Large intestine (tissue), 3 donors: ENCODE measurements around the gene CAMK2B. TPM values are rescaled to one million over a fixed set of nuclear protein-coding genes. Genes with fewer than 3 reads are reported as not detected.

ENCODE experiments used
- DNase-seq, 2 donors: peaks; one replicate each; pipeline versions ENCODE4 v3.0.0 to v3.0.0-alpha.2; 2013
- H3K27ac ChIP-seq: one replicate; pipeline ENCODE4 v1.5.1; 2013; ENCODE audit warnings: low read length
- H3K27me3 ChIP-seq: 2 replicates; pipeline ENCODE4 v1.6.1; 2013; ENCODE audit warnings: low read length; ENCODE audit not compliant: control insufficient read depth, insufficient read depth
- H3K36me3 ChIP-seq: 2 replicates; pipeline ENCODE4 v1.6.1; 2013; ENCODE audit warnings: low read length; ENCODE audit not compliant: control insufficient read depth, insufficient read depth
- H3K4me1 ChIP-seq: one replicate; pipeline ENCODE4 v1.6.1; 2013; ENCODE audit warnings: low read length; ENCODE audit not compliant: control insufficient read depth, insufficient read depth
- H3K4me3 ChIP-seq: one replicate; pipeline ENCODE4 v1.5.1; 2013; ENCODE audit warnings: low read length
- H3K9me3 ChIP-seq: one replicate; pipeline ENCODE4 v1.6.1; 2013; ENCODE audit warnings: mild to moderate bottlenecking, low read depth, low read length, moderate library complexity; ENCODE audit not compliant: control insufficient read depth
- WGBS: methylation state at CpG from one replicate; pipeline ENCODE4 v1.1.5; 2013; ENCODE audit warnings: low lambda C conversion rate; ENCODE audit not compliant: insufficient coverage; 5-methylcytosine and 5-hydroxymethylcytosine counted together
- polyA plus RNA-seq: library from polyadenylated mRNA; unstranded; fragments of 120-200 nt; gene quantifications from one replicate; pipeline ENCODE4 v1.2.1, GENCODE V29; 2013

CAMK2B gene
- polyA plus RNA-seq, 1 donor, result 4.4 TPM

GRCh38 chr7:44292876-44293560, 32.4 kb downstream of the CAMK2B start:
- Histone ChIP-seq H3K36me3 (no peaks in the 10 kb centered on the region), H3K9me3 (no peaks in the 10 kb centered on the region), H3K27me3 (peaks cover 40% of the 10 kb centered on the region), H3K27ac (no peak overlapping the region), H3K4me1 (no peaks in the 10 kb centered on the region), H3K4me3 (no peak overlapping the region)
- no peak for DNase-seq
- whole genome bisulfite sequencing, result no CpG with 5 or more reads among the region's 13 CpGs

DNA sequence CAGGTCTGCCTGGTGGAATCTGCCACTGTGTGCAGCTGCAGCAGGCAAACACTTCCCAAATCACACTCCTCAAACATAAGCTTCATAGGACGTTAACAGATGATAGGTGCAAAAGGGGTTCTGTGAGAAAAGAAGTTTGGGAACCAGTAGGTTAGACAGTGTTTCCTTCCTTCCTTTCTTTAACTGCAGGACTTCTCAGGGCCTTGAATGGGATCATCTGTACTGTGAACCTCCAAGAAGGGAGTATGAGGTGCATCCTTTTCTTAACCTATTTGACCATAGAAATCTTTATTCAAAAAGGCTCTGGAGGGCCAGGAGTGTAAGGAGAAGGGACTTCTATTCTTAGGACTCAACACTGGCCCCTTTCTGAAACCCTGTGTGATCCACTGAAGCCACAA, 33.0 kb downstream of the CAMK2B start:
- no peak for DNase-seq
- no peaks in the 10 kb centered on the region for H3K9me3 ChIP-seq

DNA sequence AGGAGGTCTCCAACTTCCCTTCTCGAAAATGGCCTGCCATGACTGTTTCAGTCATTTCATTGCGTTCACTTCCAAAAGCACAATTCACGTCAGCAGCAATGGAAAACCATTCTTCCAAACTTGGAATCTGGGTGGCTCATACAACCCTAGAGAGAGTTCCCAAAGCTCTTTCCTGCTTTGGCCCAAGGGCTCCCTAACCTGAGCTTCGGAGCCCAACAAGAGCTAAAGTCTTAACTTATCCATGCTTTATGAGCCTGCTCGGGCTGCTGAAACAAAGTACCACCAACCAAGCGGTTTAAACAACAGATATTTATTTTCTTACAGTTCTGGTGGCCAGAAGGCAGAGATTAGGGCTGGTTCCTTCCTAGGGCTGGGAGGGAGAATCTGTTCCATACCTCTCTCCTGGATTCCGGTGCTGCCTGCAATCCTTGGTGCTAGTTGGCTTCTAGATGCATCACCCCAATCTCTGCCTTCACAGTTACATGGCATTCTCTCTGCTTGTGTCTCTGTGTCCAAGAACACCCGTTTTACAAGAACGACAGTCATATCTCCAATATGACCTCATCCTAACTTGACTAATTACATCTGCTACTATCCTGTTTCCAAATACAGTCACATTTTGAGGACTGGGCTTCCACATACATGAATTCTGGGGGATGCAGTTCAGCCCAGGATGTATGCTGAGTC, 33.5 kb downstream of the CAMK2B start:
- Histone ChIP-seq H3K27ac (no peak overlapping the region), H3K4me3 (no peak overlapping the region), H3K4me1 (no peaks in the 10 kb centered on the region), H3K36me3 (no peaks in the 10 kb centered on the region), H3K27me3 (peaks cover 40% of the 10 kb centered on the region), H3K9me3 (no peaks in the 10 kb centered on the region)
- WGBS, result 80% methylated on average over 1 of the region's 9 CpGs
- no peak for DNase-seq

More for the DNA sequence above, 33.0 kb downstream of the CAMK2B start:
- Histone ChIP-seq H3K4me3 (no peak overlapping the region), H3K27ac (no peak overlapping the region), H3K4me1 (no peaks in the 10 kb centered on the region), H3K27me3 (peaks cover 40% of the 10 kb centered on the region), H3K36me3 (no peaks in the 10 kb centered on the region)
- WGBS, result no CpG with 5 or more reads among the region's 1 CpG

GRCh38 chr7:44291066-44291732, 34.2 kb downstream of the CAMK2B start:
- Histone ChIP-seq H3K36me3 (no peaks in the 10 kb centered on the region), H3K27me3 (peaks cover 40% of the 10 kb centered on the region), H3K4me1 (no peaks in the 10 kb centered on the region), H3K27ac (no peak overlapping the region), H3K4me3 (no peak overlapping the region), H3K9me3 (no peaks in the 10 kb centered on the region)
- no peak for DNase-seq
- WGBS, result 51% methylated on average over 3 of the region's 18 CpGs

DNA sequence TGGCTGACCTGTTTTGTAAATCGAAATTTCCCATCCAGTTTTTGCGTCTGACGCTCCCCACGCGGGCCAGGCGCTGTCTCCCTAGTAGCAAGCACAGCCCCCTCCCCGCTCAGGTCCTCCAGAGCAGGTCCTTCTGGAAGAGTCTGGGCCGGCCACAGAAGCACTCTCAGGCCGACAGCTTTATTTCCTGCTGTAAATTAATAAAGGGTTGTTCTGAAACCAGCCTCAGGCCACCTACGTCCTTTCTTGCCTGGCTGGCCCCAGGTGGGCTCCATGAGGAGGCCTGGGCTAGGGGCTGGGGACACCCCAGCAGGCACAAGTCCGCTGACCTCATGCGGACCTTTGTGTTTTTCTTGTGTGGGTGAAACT, 35.2 kb downstream of the CAMK2B start:
- Histone ChIP-seq H3K27ac (no peak overlapping the region), H3K4me1 (no peaks in the 10 kb centered on the region), H3K27me3 (peaks cover 31% of the 10 kb centered on the region), H3K36me3 (no peaks in the 10 kb centered on the region), H3K9me3 (no peaks in the 10 kb centered on the region), H3K4me3 (no peak overlapping the region)
- no peak for DNase-seq
- 20% methylated on average over 1 of the region's 12 CpGs for WGBS

GRCh38 chr7:44289341-44290251, 35.8 kb downstream of the CAMK2B start:
- H3K27me3 ChIP-seq, result peaks cover 27% of the 10 kb centered on the region
- no peak for DNase-seq
- 80% methylated on average over 1 of the region's 24 CpGs for WGBS
- H3K27ac ChIP-seq, result no peak overlapping the region
- H3K36me3 ChIP-seq, result no peaks in the 10 kb centered on the region
- H3K9me3 ChIP-seq, result no peaks in the 10 kb centered on the region
- H3K4me3 ChIP-seq, result no peak overlapping the region
- no peaks in the 10 kb centered on the region for H3K4me1 ChIP-seq

GRCh38 chr7:44288811-44289340, 36.5 kb downstream of the CAMK2B start:
- Histone ChIP-seq H3K9me3 (no peaks in the 10 kb centered on the region), H3K27ac (no peak overlapping the region), H3K36me3 (no peaks in the 10 kb centered on the region), H3K27me3 (peaks cover 20% of the 10 kb centered on the region), H3K4me3 (no peak overlapping the region), H3K4me1 (no peaks in the 10 kb centered on the region)
- no peak for DNase-seq
- no CpG with 5 or more reads among the region's 20 CpGs for WGBS

DNA sequence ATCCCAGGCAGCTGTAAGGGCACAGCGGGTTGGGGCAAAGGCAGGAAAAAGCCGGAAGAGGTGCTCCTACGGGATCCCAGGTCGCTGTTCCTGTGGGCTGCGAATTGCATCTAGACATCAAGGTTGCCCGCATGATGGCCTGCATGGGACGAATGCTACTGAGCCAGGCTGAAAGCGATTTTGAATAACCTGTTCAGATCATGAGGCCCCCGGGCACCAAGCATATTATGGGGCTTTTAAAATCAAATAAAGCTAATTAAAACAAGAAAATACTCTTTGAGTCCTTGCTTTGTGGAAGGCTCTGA, 37.1 kb downstream of the CAMK2B start:
- no peak overlapping the region for H3K4me3 ChIP-seq
- H3K36me3 ChIP-seq, result no peaks in the 10 kb centered on the region
- 83% methylated on average over 1 of the region's 9 CpGs for WGBS
- no peak for DNase-seq
- H3K27me3 ChIP-seq, result peaks cover 15% of the 10 kb centered on the region
- no peaks in the 10 kb centered on the region for H3K4me1 ChIP-seq
- H3K27ac ChIP-seq, result no peak overlapping the region
- no peaks in the 10 kb centered on the region for H3K9me3 ChIP-seq

GRCh38 chr7:44287488-44288380, 37.7 kb downstream of the CAMK2B start:
- Histone ChIP-seq H3K4me1 (no peaks in the 10 kb centered on the region), H3K9me3 (no peaks in the 10 kb centered on the region), H3K27me3 (peaks cover 9% of the 10 kb centered on the region), H3K27ac (no peak overlapping the region), H3K36me3 (no peaks in the 10 kb centered on the region), H3K4me3 (no peak overlapping the region)
- WGBS, result 50% methylated on average over 1 of the region's 17 CpGs
- DNase-seq, result no peak
